GM18907 (cell line): ENCODE measurements around the gene B3GNT8.
"Not testable (repeated sequence)": the region's sequence is repeated elsewhere in the genome, so short reads cannot be mapped to it uniquely, and the experiment has no call there.

ENCODE experiments used
- ATAC-seq: cut with Tn5 transposase; IDR thresholded peaks from one replicate; pipeline ENCODE4 v1.9.1; 2021; ENCODE audit warnings: mild to moderate bottlenecking, moderate library complexity; ENCODE audit not compliant: unreplicated experiment

The B3GNT8 gene

GRCh38 chr19:41420101-41420880 is 6.9 kb downstream of the B3GNT8 start:
- ATAC-seq: no peak

GRCh38 chr19:41416194-41416674 is 10.9 kb downstream of the B3GNT8 start:
- no peak for ATAC-seq

GRCh38 chr19:41415154-41415571 is 12.0 kb downstream of the B3GNT8 start:
- ATAC-seq: no peak

- ATAC-seq: no peak
Observed at GRCh38 chr19:41414461-41414860, 12.7 kb downstream of the B3GNT8 start.

GRCh38 chr19:41413947-41414346 is 13.2 kb downstream of the B3GNT8 start:
- ATAC-seq: no peak

- no peak for ATAC-seq
Observed at GRCh38 chr19:41412953-41413352, 14.2 kb downstream of the B3GNT8 start.

- ATAC-seq: no peak
Observed at GRCh38 chr19:41411968-41412265, 15.3 kb downstream of the B3GNT8 start.

- no peak for ATAC-seq
Observed at GRCh38 chr19:41411100-41411967, 15.8 kb downstream of the B3GNT8 start.

GRCh38 chr19:41410336-41411054 is 16.7 kb downstream of the B3GNT8 start:
- ATAC-seq: no peak

GRCh38 chr19:41409288-41409687 is 17.9 kb downstream of the B3GNT8 start:
- ATAC-seq: no peak

- ATAC-seq: not testable (repeated sequence)
Observed at GRCh38 chr19:41408846-41409245, 18.3 kb downstream of the B3GNT8 start.

- no peak for ATAC-seq
Observed at GRCh38 chr19:41408256-41408655, 18.9 kb downstream of the B3GNT8 start.

GRCh38 chr19:41407271-41407670 is 19.9 kb downstream of the B3GNT8 start:
- ATAC-seq: no peak

GRCh38 chr19:41405776-41406175 is 21.4 kb downstream of the B3GNT8 start:
- ATAC-seq: no peak

- no peak for ATAC-seq
Observed at GRCh38 chr19:41403181-41403970, 23.8 kb downstream of the B3GNT8 start.

- no peak for ATAC-seq
Observed at GRCh38 chr19:41402010-41402409, 25.2 kb downstream of the B3GNT8 start.

GRCh38 chr19:41401483-41401882 is 25.7 kb downstream of the B3GNT8 start:
- no peak for ATAC-seq

- ATAC-seq: no peak
Observed at GRCh38 chr19:41399525-41399924, 27.6 kb downstream of the B3GNT8 start.

GRCh38 chr19:41399091-41399490 is 28.1 kb downstream of the B3GNT8 start:
- ATAC-seq: no peak

GRCh38 chr19:41398598-41398997 is 28.6 kb downstream of the B3GNT8 start:
- no peak for ATAC-seq

- no peak for ATAC-seq
Observed at GRCh38 chr19:41398050-41398418, 29.1 kb downstream of the B3GNT8 start.
